ENCODE results near the gene PLA2G2F. TPM values are rescaled to one million over a fixed set of nuclear protein-coding genes. Genes with fewer than 3 reads are reported as not detected.

Gene PLA2G2F
- total RNA-seq, 1 experiment from 2014 or later = 0.20 TPM

GRCh38 chr1:20150326-20150705, 11.2 kb downstream of the PLA2G2F start:
- Histone ChIP-seq H3K27ac (no peak overlapping the region), H4K20me1 (ENCODE audit: insufficient read depth) (no peaks in the 10 kb centered on the region), H3K9me3 (ENCODE audit: insufficient read depth, low read depth) (no peaks in the 10 kb centered on the region), H2AFZ (no peak overlapping the region), H3K9me2 (ENCODE audit: insufficient read depth) (no peaks in the 10 kb centered on the region), H3K4me2 (no peak overlapping the region), H3K36me3 (ENCODE audit: low read depth) (no peaks in the 10 kb centered on the region), H3K79me2 (ENCODE audit: low read depth) (peaks cover 13% of the 10 kb centered on the region), H3F3A (ENCODE audit: insufficient read depth, low read depth) (peaks cover 9% of the 10 kb centered on the region), H3K4me1 (replicated peaks; ENCODE audit: insufficient read depth) (peaks cover 14% of the 10 kb centered on the region), H3K4me3 (no peak overlapping the region), H3K27me3 (ENCODE audit: insufficient read depth, low read depth) (no peaks in the 10 kb centered on the region)
- no peak for TF ChIP-seq CTCF (conservative IDR thresholded peaks at IDR 0.05)
- TF ChIP-seq EZH2 (IDR thresholded peaks at IDR 0.05; ENCODE audit: low read depth) = no peak
- no peak for DNase-seq
- ChIA-PET CTCF (interaction anchor here (0.6 kb wide), 1 partner anchor 47 kb away, joined by 3 read pairs; no protein-coding TSS in a partner anchor), POLR2A (ENCODE audit: unreplicated experiment) (no interaction called here)
- no TSS peak for BruUV-seq (replicated peaks)
- intact Hi-C loops (cut with micrococcal nuclease; ENCODE audit: unreplicated experiment) = loop anchor here (5.0 to 10.0 kb wide), 3 partner anchors 207 to 488 kb away; partner anchors contain the start of gene HTR6

- no TSS peak for BruUV-seq (replicated peaks)
- Histone ChIP-seq H3K27me3 (ENCODE audit: insufficient read depth, low read depth) (no peaks in the 10 kb centered on the region), H3K27ac (no peak overlapping the region), H3K9me3 (ENCODE audit: insufficient read depth, low read depth) (no peaks in the 10 kb centered on the region), H3K4me1 (replicated peaks; ENCODE audit: insufficient read depth) (peaks cover 14% of the 10 kb centered on the region), H3K4me3 (no peak overlapping the region), H2AFZ (no peak overlapping the region), H3K4me2 (no peak overlapping the region), H3K36me3 (ENCODE audit: low read depth) (no peaks in the 10 kb centered on the region), H3K79me2 (ENCODE audit: low read depth) (peaks cover 20% of the 10 kb centered on the region), H3F3A (ENCODE audit: insufficient read depth, low read depth) (peaks cover 9% of the 10 kb centered on the region), H3K9me2 (ENCODE audit: insufficient read depth) (no peaks in the 10 kb centered on the region), H4K20me1 (ENCODE audit: insufficient read depth) (no peaks in the 10 kb centered on the region)
- CTCF ChIA-PET = no interaction called here
- DNase-seq = no peak
- POLR2A ChIA-PET (ENCODE audit: unreplicated experiment) = interaction anchor here (0.6 kb wide), 1 partner anchor 49 kb away, joined by 3 read pairs; no protein-coding TSS in a partner anchor
- TF ChIP-seq CTCF (conservative IDR thresholded peaks at IDR 0.05) (no peak), EZH2 (IDR thresholded peaks at IDR 0.05; ENCODE audit: low read depth) (no peak)
- intact Hi-C loops (cut with micrococcal nuclease; ENCODE audit: unreplicated experiment) = loop anchor here (5.0 to 10.0 kb wide), 3 partner anchors 206 to 489 kb away; partner anchors contain the start of gene HTR6
Measured at GRCh38 chr1:20150969-20151368, 11.8 kb downstream of the PLA2G2F start.

GRCh38 chr1:20151906-20152598, 12.9 kb downstream of the PLA2G2F start:
- Histone ChIP-seq H3K79me2 (ENCODE audit: low read depth) (peaks cover 31% of the 10 kb centered on the region), H4K20me1 (ENCODE audit: insufficient read depth) (no peaks in the 10 kb centered on the region), H3K27me3 (ENCODE audit: insufficient read depth, low read depth) (no peaks in the 10 kb centered on the region), H2AFZ (no peak overlapping the region), H3K36me3 (ENCODE audit: low read depth) (peaks cover under 1% of the 10 kb centered on the region; the same call in 1 of the 2 replicates), H3F3A (ENCODE audit: insufficient read depth, low read depth) (peaks cover 9% of the 10 kb centered on the region), H3K27ac (peak overlapping the region; percentile 91), H3K4me2 (peak overlapping the region; percentile 92), H3K4me3 (peak overlapping the region; percentile 21; the same call in 1 of the 2 replicates), H3K4me1 (replicated peaks; ENCODE audit: insufficient read depth) (peaks cover 20% of the 10 kb centered on the region), H3K9me3 (ENCODE audit: insufficient read depth, low read depth) (no peaks in the 10 kb centered on the region), H3K9me2 (ENCODE audit: insufficient read depth) (no peaks in the 10 kb centered on the region)
- BruUV-seq (replicated peaks) = no TSS peak
- DNase-seq = peak; percentile 63 to 83
- TF ChIP-seq EZH2 (IDR thresholded peaks at IDR 0.05; ENCODE audit: low read depth) = no peak
- TF ChIP-seq CTCF (conservative IDR thresholded peaks at IDR 0.05) = peak; percentile 87
- ChIA-PET CTCF (interaction anchor here (0.6 to 1.3 kb wide), 7 partner anchors 50 to 613 kb away, joined by 3 to 8 read pairs (median 4); no protein-coding TSS in a partner anchor), POLR2A (ENCODE audit: unreplicated experiment) (no interaction called here)
- intact Hi-C loops (cut with micrococcal nuclease; ENCODE audit: unreplicated experiment) = loop anchor here (1.0 to 10.0 kb wide), 8 partner anchors 35 to 490 kb away; partner anchors contain the start of genes HTR6, PLA2G2C and UBXN10

All from PC-9 (cell line).